H9 (cell line): Measurements from ENCODE around the gene KIAA1143. TPM values are rescaled to one million over a fixed set of nuclear protein-coding genes. Genes with fewer than 3 reads are reported as not detected.

Source experiments
- DNase-seq: peaks from one replicate; pipeline ENCODE4 v3.0.0-alpha.2; 2017
- H2AFZ ChIP-seq: one replicate; pipeline ENCODE4 v1.6.1; 2013; ENCODE audit warnings: mild to moderate bottlenecking, low read length, control low read depth, moderate library complexity
- H2AK5ac ChIP-seq: 2 replicates; pipeline ENCODE4 v1.6.1; 2013; ENCODE audit warnings: low read length, control low read depth, mixed read lengths; ENCODE audit not compliant: insufficient read length
- H2BK120ac ChIP-seq: one replicate; pipeline ENCODE4 v1.6.1; 2013; ENCODE audit warnings: low read depth, mild to moderate bottlenecking, low read length, control low read depth, inconsistent platforms; ENCODE audit not compliant: poor library complexity, severe bottlenecking
- H2BK12ac ChIP-seq: 2 replicates; pipeline ENCODE4 v1.6.1; 2013; ENCODE audit warnings: low read length, control low read depth, mixed read lengths, low read depth; ENCODE audit not compliant: insufficient read length
- H2BK15ac ChIP-seq: 2 replicates; pipeline ENCODE4 v1.6.1; 2013; ENCODE audit warnings: low read depth, low read length, control low read depth
- H2BK20ac ChIP-seq: one replicate; pipeline ENCODE4 v1.6.1; 2013; ENCODE audit warnings: low read depth, mild to moderate bottlenecking, low read length, control low read depth, inconsistent platforms; ENCODE audit not compliant: poor library complexity, severe bottlenecking
- H2BK5ac ChIP-seq: 2 replicates; pipeline ENCODE4 v1.6.1; 2013; ENCODE audit warnings: low read length, control low read depth, mixed read lengths; ENCODE audit not compliant: insufficient read length
- H3K14ac ChIP-seq: 2 replicates; pipeline ENCODE4 v1.6.1; 2013; ENCODE audit warnings: low read length, control low read depth; ENCODE audit not compliant: insufficient read depth
- H3K18ac ChIP-seq: 2 replicates; pipeline ENCODE4 v1.6.1; 2013; ENCODE audit warnings: low read depth, mild to moderate bottlenecking, mixed read lengths, low read length, control low read depth; ENCODE audit not compliant: insufficient read length
- H3K23ac ChIP-seq: 2 replicates; pipeline ENCODE4 v1.6.1; 2013; ENCODE audit warnings: low read length, control low read depth, mixed read lengths, low read depth; ENCODE audit not compliant: insufficient read length
- H3K23me2 ChIP-seq: 2 replicates; pipeline ENCODE4 v1.6.1; 2013; ENCODE audit warnings: low read depth, mild to moderate bottlenecking, mixed read lengths, low read length, control low read depth; ENCODE audit not compliant: insufficient read length, poor library complexity, severe bottlenecking
- H3K27ac ChIP-seq: 2 replicates; pipeline ENCODE4 v1.5.1; 2013; ENCODE audit warnings: low read length, control low read depth, mixed read lengths, low read depth; ENCODE audit not compliant: insufficient read length
- H3K27me3 ChIP-seq: 2 replicates; pipeline ENCODE4 v1.6.1; 2013; ENCODE audit warnings: low read length, control low read depth, inconsistent platforms; ENCODE audit not compliant: insufficient read depth
- H3K4ac ChIP-seq: 2 replicates; pipeline ENCODE4 v1.6.1; 2013; ENCODE audit warnings: low read depth, mild to moderate bottlenecking, control low read depth, inconsistent platforms, low read length, moderate library complexity
- H3K4me1 ChIP-seq: 2 replicates; pipeline ENCODE4 v1.6.1; 2013; ENCODE audit warnings: low read length, control low read depth, inconsistent platforms; ENCODE audit not compliant: insufficient read depth
- H3K4me2 ChIP-seq: 2 replicates; pipeline ENCODE4 v1.6.1; 2013; ENCODE audit warnings: low read length, control low read depth, mixed read lengths; ENCODE audit not compliant: insufficient read length, insufficient read depth
- H3K56ac ChIP-seq: 2 replicates; pipeline ENCODE4 v1.6.1; 2013; ENCODE audit warnings: low read depth, mild to moderate bottlenecking, mixed read lengths, low read length, control low read depth; ENCODE audit not compliant: insufficient read length
- H3K79me1 ChIP-seq: 2 replicates; pipeline ENCODE4 v1.6.1; 2013; ENCODE audit warnings: low read depth, mild to moderate bottlenecking, moderate library complexity, low read length, control low read depth, inconsistent platforms; ENCODE audit not compliant: insufficient read depth, poor library complexity, severe bottlenecking
- H3K79me2 ChIP-seq: 2 replicates; pipeline ENCODE4 v1.6.1; 2013; ENCODE audit warnings: low read length, control low read depth, inconsistent platforms; ENCODE audit not compliant: insufficient read depth
- H3K9ac ChIP-seq: 2 replicates; pipeline ENCODE4 v1.6.1; 2013; ENCODE audit warnings: low read length, control low read depth, mixed read lengths; ENCODE audit not compliant: insufficient read length; ENCODE audit errors: extremely low read depth
- H3K9me3 ChIP-seq: one replicate; pipeline ENCODE4 v1.6.1; 2013; ENCODE audit warnings: low read depth, low read length, inconsistent platforms; ENCODE audit not compliant: control insufficient read depth
- H3T11ph ChIP-seq: one replicate; pipeline ENCODE4 v1.6.1; 2013; ENCODE audit warnings: mild to moderate bottlenecking, low read length, control low read depth, inconsistent platforms
- H4K20me1 ChIP-seq: one replicate; pipeline ENCODE4 v1.6.1; 2013; ENCODE audit not compliant: control insufficient read depth, insufficient read length, insufficient read depth
- H4K5ac ChIP-seq: 2 replicates; pipeline ENCODE4 v1.6.1; 2013; ENCODE audit warnings: low read depth, mild to moderate bottlenecking, mixed read lengths, low read length, control low read depth; ENCODE audit not compliant: insufficient read length
- H4K8ac ChIP-seq: replicated peaks from 2 replicates; pipeline ENCODE4 v1.6.1; 2013; ENCODE audit warnings: low read length, control low read depth, mixed read lengths, low read depth; ENCODE audit not compliant: insufficient read length
- H4K91ac ChIP-seq: 2 replicates; pipeline ENCODE4 v1.6.1; 2013; ENCODE audit warnings: low read depth, mild to moderate bottlenecking, moderate library complexity, mixed read lengths, low read length, control low read depth; ENCODE audit not compliant: insufficient read length
- H3K27ac Mint-ChIP-seq, 3 experiments: 2 replicates in 2 of 3; 3 replicates in 1 of 3; pipeline ENCODE4 v1.8.0; 2020 to 2021; ENCODE audit warnings: mixed read lengths in 3 of 3, mild to moderate bottlenecking in 1 of 3, moderate library complexity in 1 of 3
- H3K27me3 Mint-ChIP-seq: 2 replicates; pipeline ENCODE4 v1.8.0; 2021; ENCODE audit warnings: low read depth, mild to moderate bottlenecking, moderate library complexity, mixed read lengths
- H3K36me3 Mint-ChIP-seq, 3 experiments: 2 replicates in 2 of 3; 3 replicates in 1 of 3; pipeline ENCODE4 v1.8.0; 2020 to 2021; ENCODE audit warnings: low read depth in 3 of 3, mixed read lengths in 3 of 3; ENCODE audit not compliant: insufficient read depth in 1 of 3
- H3K4me1 Mint-ChIP-seq, 2 experiments: 2 replicates each; pipeline ENCODE4 v1.8.0; 2020; ENCODE audit warnings: mixed read lengths in 2 of 2
- H3K4me3 Mint-ChIP-seq, 2 experiments: 2 replicates in 1 of 2; 3 replicates in 1 of 2; pipeline ENCODE4 v1.8.0; 2020 to 2021; ENCODE audit warnings: mild to moderate bottlenecking in 2 of 2, mixed read lengths in 2 of 2, moderate library complexity in 1 of 2
- H3K9me3 Mint-ChIP-seq, 2 experiments: 2 replicates in 1 of 2; 3 replicates in 1 of 2; pipeline ENCODE4 v1.8.0; 2020; ENCODE audit warnings: mild to moderate bottlenecking in 2 of 2, mixed read lengths in 2 of 2, moderate library complexity in 1 of 2
- CTCF ChIP-seq: fragments of 200-600 bp; sonication (generic); conservative IDR thresholded peaks from 3 replicates; pipeline ENCODE4 v1.8.0; 2021; ENCODE audit warnings: antibody characterized with exemption, mild to moderate bottlenecking
- total RNA-seq: library from RNA; stranded (reverse); gene quantifications from 2 replicates; pipeline ENCODE4 v1.2.1, GENCODE V29; 2021

Gene KIAA1143
- total RNA-seq, 1 experiment from 2014 or later = 47.0 TPM

- Histone ChIP-seq H2BK5ac (no peak overlapping the region), H3T11ph (no peak overlapping the region), H3K4me1 (no peaks in the 10 kb centered on the region), H3K27ac (no peak overlapping the region), H4K5ac (no peak overlapping the region), H2AK5ac (no peak overlapping the region), H3K56ac (no peak overlapping the region), H3K14ac (no peak overlapping the region), H3K18ac (no peak overlapping the region), H3K9ac (no peak overlapping the region), H4K8ac (no peak overlapping the region), H4K91ac (no peak overlapping the region), H2BK15ac (no peak overlapping the region), H2BK120ac (no peak overlapping the region), H3K27me3 (no peaks in the 10 kb centered on the region), H3K4ac (no peak overlapping the region), H4K20me1 (no peaks in the 10 kb centered on the region), H3K79me1 (peaks cover 6% of the 10 kb centered on the region), H2BK12ac (no peak overlapping the region), H3K23me2 (peaks cover 3% of the 10 kb centered on the region), H3K23ac (no peak overlapping the region), H2AFZ (no peak overlapping the region), H3K9me3 (peaks cover 5% of the 10 kb centered on the region), H3K4me2 (no peak overlapping the region), H2BK20ac (no peak overlapping the region), H3K79me2 (peaks cover 19% of the 10 kb centered on the region; the same call in 1 of the 2 replicates)
- Mint-ChIP-seq H3K27me3 (no peaks in the 10 kb centered on the region), H3K27ac (no peak overlapping the region), H3K36me3 (peaks cover 57 to 64% (median 63%) of the 10 kb centered on the region in 3 experiments), H3K9me3 (peaks cover 27 to 55% of the 10 kb centered on the region in 2 experiments), H3K4me3 (no peak overlapping the region), H3K4me1 (peaks cover 9 to 21% of the 10 kb centered on the region in 2 experiments)
- DNase-seq = no peak
- no peak for TF ChIP-seq CTCF
These were observed 2.8 kb upstream of the KIAA1143 start for GRCh38 chr3:44764248-44764647.
